HG03066 (cell line): ENCODE measurements around the gene DCBLD1.

ENCODE experiments used
- ATAC-seq: cut with Tn5 transposase; IDR thresholded peaks from one replicate; pipeline ENCODE4 v1.9.1; 2021; ENCODE audit warnings: low read depth; ENCODE audit not compliant: unreplicated experiment

The DCBLD1 gene

GRCh38 chr6:117521791-117522502 lies 39.5 kb downstream of the DCBLD1 start:
- no peak for ATAC-seq

GRCh38 chr6:117525607-117526006 lies 43.1 kb downstream of the DCBLD1 start:
- no peak for ATAC-seq

GRCh38 chr6:117530467-117531242 lies 48.2 kb downstream of the DCBLD1 start:
- no peak for ATAC-seq

- no peak for ATAC-seq
Measured at GRCh38 chr6:117531346-117531745, 48.9 kb downstream of the DCBLD1 start.

DNA sequence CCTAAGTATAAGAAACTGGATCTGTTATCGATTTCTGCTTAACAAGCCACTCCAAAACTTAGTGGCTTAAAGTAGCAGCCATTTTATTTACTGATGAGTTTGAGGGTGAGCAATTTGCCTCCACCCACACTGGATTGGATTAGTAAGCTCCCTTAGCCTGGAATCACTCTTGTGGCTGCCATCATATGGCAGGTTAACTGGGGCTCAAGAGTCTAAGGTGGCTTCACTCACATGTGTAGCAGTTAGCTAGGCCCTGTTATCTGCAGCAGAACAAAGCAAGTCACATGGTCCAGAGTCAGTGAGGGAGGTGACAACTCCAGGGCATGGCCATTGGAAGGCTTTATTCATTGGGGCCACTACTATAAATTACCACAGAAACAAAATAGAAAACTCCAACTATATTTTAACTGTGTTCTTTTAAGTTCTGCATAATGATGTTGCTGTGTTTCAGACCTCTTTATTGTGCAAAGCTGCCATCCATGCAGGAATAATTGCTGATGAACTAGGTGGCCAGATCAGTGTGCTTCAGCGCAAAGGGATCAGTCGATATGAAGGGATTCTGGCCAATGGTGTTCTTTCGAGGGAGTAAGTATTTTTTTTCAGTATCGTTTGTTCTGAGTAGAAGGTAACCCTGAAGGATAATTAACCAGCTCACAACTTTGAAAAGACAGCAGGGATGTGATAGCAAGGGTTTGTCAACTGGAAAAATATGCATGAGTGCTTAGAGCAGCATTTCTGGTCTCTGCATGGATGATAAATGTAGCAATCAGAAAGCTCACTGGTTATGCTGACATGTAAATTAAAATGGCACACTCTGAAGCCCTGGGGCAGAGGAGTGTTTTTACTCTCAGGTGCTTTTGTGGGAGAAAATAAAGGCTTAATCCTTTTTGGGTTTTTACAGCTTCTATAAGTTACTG lies 49.6 kb downstream of the DCBLD1 start:
- ATAC-seq, result no peak

- ATAC-seq, result no peak
Measured at GRCh38 chr6:117533775-117534174, 51.3 kb downstream of the DCBLD1 start.

GRCh38 chr6:117534974-117535373 lies 52.5 kb downstream of the DCBLD1 start:
- no peak for ATAC-seq

DNA sequence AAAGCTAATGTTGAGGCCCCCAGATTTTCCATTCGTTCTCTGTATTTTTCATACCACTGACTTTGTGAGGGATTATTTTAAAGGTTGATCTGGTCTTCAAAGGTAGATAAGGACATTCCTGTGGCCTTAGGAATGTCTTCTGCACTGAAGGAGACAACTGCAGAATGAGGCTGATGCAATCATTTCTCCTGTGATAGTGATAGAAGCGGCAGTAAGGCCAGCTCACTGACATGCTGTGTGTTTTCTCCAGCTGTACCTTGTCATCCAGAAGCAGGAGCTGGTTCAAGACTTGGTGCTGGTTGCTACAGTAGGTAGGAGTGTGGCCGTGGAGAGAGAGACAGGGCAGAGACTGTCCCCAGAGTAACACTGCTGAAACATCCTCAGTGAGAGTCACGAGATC lies 53.8 kb downstream of the DCBLD1 start:
- ATAC-seq, result no peak

GRCh38 chr6:117538615-117539014 lies 56.1 kb downstream of the DCBLD1 start:
- ATAC-seq, result no peak

DNA sequence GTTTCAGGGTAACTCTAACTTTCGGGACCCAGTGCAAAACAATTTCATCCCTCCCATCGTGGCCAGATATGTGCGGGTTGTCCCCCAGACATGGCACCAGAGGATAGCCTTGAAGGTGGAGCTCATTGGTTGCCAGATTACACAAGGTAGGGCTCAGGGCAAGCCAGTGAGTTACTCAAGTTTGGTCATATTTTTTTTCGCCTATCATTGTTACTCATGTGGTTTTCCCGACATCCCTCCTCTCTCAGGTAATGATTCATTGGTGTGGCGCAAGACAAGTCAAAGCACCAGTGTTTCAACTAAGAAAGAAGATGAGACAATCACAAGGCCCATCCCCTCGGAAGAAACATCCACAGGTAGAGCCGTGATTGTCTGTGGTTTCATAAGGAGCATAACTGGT lies 58.2 kb downstream of the DCBLD1 start:
- ATAC-seq, result no peak

GRCh38 chr6:117542493-117542892 lies 60.0 kb downstream of the DCBLD1 start:
- ATAC-seq, result no peak

- no peak for ATAC-seq
Measured at GRCh38 chr6:117544716-117545115, 62.2 kb downstream of the DCBLD1 start.

GRCh38 chr6:117545161-117545595 lies 62.7 kb downstream of the DCBLD1 start:
- no peak for ATAC-seq

DNA sequence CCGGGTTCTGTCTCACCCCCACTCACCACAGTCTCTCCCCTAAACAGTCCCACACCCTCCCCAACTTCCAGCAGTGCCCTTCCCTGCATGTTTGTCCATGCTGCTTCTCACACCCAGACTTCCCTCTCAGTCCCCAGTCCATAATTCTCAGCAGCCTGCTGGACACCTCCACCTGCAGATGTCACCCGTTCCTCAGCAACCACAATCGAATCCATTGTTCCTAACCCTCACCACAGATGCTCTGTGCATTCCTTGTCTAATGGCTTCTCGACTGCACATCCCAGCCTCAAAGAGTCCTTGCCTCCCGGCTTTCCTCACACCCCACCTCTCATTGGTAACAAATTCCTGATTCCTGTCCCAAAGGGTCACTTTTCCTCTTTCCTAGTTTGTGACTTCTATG lies 64.2 kb downstream of the DCBLD1 start:
- no peak for ATAC-seq

DNA sequence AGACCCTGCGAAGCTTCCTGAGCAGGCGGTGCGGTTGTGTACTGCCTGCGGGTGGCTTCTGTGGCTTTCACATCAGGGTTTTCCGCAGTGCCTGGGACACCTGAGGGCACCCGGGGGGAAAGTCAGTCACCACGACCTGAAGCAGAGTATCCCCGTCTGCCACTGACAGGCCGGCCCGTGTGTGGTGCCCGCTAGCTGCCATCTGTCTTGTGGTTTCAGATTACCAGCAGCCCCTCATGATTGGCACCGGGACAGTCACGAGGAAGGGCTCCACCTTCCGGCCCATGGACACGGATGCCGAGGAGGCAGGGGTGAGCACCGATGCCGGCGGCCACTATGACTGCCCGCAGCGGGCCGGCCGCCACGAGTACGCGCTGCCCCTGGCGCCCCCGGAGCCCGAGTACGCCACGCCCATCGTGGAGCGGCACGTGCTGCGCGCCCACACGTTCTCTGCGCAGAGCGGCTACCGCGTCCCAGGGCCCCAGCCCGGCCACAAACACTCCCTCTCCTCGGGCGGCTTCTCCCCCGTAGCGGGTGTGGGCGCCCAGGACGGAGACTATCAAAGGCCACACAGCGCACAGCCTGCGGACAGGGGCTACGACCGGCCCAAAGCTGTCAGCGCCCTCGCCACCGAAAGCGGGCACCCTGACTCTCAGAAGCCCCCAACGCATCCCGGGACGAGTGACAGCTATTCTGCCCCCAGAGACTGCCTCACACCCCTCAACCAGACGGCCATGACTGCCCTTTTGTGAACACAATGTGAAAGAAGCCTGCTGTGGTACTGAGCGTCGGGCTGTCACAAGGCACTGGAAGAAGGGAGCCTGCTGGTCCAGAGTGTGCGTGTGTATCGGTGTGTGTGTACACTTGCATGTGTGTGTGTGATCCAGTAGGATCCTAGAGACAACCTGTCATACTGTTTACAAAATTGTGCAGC lies 65.5 kb downstream of the DCBLD1 start:
- ATAC-seq, result peak; percentile 54

DNA sequence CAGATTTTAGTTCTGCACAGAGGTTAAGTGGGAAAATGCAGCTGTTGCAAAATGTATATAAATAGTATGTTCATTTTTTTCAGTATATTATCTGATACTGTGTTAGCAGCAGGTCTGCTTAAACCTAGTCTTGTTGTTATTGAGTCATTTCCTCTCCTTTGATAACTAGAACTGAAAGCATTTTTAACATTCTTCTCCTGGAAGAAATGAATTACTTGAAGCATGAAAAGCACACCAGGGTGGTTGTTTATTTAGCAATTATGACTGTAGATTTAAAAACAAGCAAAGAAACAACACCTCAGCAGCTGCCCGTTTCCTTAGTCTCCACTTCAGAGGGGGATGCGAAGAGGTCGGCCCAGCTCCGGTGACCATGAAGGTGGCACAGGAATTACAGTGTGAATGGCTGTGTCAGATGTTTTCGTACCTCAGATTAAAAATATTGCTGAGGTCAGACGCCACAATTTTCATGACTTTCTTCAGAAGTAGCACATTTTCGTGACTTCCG lies 66.4 kb downstream of the DCBLD1 start:
- ATAC-seq, result no peak

DNA sequence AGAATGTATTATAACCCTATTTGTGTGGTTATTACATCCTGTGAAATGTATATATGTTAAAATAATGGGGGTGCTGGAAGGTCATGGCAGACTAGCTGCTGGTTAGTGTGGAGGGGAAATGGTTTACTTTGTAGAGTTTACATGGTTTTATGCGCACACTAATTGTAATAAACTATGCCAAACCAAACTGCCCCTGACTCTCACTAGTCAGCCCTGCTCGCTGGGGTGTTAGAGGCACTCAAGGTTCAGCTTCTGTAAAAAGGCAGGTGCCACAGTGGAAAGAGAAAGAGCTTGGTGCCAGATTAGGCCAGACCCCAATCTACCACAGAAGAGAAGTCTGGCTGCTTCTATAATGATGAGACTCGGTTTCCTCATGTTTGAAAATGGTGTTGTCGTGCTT lies 67.1 kb downstream of the DCBLD1 start:
- no peak for ATAC-seq

DNA sequence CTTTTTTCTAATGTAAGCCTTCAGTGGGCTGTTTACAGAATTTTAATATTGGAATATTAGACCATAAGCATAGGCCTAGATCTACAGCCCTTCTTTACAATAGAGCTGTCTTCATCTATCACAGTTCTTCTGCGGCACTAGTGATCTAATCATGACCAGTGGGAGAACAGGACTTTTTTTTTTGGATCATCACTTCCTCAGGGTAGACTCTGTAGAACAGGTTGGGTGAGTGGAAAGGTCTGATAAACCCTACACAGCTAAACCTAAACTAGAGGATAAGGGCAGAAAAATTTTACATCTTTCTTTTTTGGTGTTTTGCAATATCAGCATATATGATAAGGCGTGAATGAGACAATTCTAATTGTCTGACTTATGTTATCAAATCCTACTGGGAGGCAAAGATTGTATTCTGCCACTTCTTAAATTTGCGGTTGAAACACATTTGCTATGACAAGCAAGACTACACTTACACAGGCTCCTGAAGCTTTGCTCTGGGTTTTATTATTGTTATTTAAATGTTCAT lies 67.7 kb downstream of the DCBLD1 start:
- no peak for ATAC-seq

- no peak for ATAC-seq
Measured at GRCh38 chr6:117550618-117551242, 68.3 kb downstream of the DCBLD1 start.
